ENCODE data around the gene TMTC2. TPM values are rescaled to one million over a fixed set of nuclear protein-coding genes. Genes with fewer than 3 reads are reported as not detected.

Gene TMTC2
- polyA plus RNA-seq, 1 experiment, result 5.6 TPM

- TF ChIP-seq, protein P1, sequence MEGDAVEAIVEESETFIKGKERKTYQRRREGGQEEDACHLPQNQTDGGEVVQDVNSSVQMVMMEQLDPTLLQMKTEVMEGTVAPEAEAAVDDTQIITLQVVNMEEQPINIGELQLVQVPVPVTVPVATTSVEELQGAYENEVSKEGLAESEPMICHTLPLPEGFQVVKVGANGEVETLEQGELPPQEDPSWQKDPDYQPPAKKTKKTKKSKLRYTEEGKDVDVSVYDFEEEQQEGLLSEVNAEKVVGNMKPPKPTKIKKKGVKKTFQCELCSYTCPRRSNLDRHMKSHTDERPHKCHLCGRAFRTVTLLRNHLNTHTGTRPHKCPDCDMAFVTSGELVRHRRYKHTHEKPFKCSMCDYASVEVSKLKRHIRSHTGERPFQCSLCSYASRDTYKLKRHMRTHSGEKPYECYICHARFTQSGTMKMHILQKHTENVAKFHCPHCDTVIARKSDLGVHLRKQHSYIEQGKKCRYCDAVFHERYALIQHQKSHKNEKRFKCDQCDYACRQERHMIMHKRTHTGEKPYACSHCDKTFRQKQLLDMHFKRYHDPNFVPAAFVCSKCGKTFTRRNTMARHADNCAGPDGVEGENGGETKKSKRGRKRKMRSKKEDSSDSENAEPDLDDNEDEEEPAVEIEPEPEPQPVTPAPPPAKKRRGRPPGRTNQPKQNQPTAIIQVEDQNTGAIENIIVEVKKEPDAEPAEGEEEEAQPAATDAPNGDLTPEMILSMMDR (IDR thresholded peaks at IDR 0.05; ENCODE audit: insufficient read depth, low read depth, low read length), result no peak
- POLR2A ChIA-PET, result no interaction called here
These were observed 275.1 kb downstream of the TMTC2 start for GRCh38 chr12:82961835-82962234.

GRCh38 chr12:82963956-82964355 is 277.2 kb downstream of the TMTC2 start:
- CTCF ChIA-PET, result interaction anchor here (1.1 kb wide), 1 partner anchor 13 kb away, joined by 3 read pairs; no protein-coding TSS in a partner anchor
- Histone ChIP-seq H3K36me3 (ENCODE audit: control insufficient read depth, insufficient read depth, low read length) (peaks cover 2% of the 10 kb centered on the region), H3K4me3 (ENCODE audit: low read depth, low read length) (no peak overlapping the region), H3K27me3 (ENCODE audit: control insufficient read depth, insufficient read depth, low read length) (no peaks in the 10 kb centered on the region)
- POLR2A ChIA-PET, result no interaction called here
- TF ChIP-seq, protein P1 (IDR thresholded peaks at IDR 0.05; ENCODE audit: insufficient read depth, low read depth, low read length), result no peak
- DNase-seq (ENCODE audit: low read depth), result no peak

More at GRCh38 chr12:82961835-82962234, 275.1 kb downstream of the TMTC2 start:
- CTCF ChIA-PET, result interaction anchor here (0.6 kb wide), 1 partner anchor 276 kb away, joined by 3 read pairs; no protein-coding TSS in a partner anchor
- DNase-seq (ENCODE audit: low read depth), result no peak
- peaks cover 2% of the 10 kb centered on the region for H3K36me3 ChIP-seq (ENCODE audit: control insufficient read depth, insufficient read depth, low read length)
- H3K4me3 ChIP-seq (ENCODE audit: low read depth, low read length), result no peak overlapping the region
- H3K27me3 ChIP-seq (ENCODE audit: control insufficient read depth, insufficient read depth, low read length), result no peaks in the 10 kb centered on the region

GRCh38 chr12:82964446-82964845 is 277.7 kb downstream of the TMTC2 start:
- CTCF ChIA-PET, result no interaction called here
- POLR2A ChIA-PET, result no interaction called here
- peaks cover 2% of the 10 kb centered on the region for H3K36me3 ChIP-seq (ENCODE audit: control insufficient read depth, insufficient read depth, low read length)
- TF ChIP-seq, protein P1 (IDR thresholded peaks at IDR 0.05; ENCODE audit: insufficient read depth, low read depth, low read length), result no peak
- DNase-seq (ENCODE audit: low read depth), result no peak
- no peak overlapping the region for H3K4me3 ChIP-seq (ENCODE audit: low read depth, low read length)
- no peaks in the 10 kb centered on the region for H3K27me3 ChIP-seq (ENCODE audit: control insufficient read depth, insufficient read depth, low read length)

DNA sequence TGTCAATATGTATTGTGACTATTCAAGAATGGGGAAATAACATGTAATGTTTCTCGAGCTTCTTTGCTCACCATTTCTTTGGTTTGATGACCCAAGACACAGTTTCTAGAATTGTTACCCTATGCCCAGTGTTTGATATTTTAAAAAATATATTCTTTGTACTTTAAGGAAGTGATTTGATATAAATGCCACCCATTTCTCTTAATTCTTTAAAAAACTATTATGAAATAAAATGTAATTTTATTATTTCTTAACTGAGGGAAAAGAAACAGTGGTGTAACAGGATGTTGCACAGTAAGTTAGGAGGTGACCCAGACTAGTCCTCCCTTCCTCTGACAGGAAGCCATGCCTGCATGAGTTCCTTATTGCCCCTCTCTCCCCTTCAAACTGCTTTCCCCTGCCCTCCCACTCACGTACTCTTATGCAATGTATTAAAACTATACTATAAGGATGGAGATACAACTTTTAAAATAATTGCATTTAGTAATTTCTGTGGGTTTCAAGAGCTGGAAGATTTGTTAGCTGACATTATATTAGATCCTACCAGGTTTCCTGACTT is 279.4 kb downstream of the TMTC2 start:
- ChIA-PET POLR2A (no interaction called here), CTCF (interaction anchor here (1.2 kb wide), 1 partner anchor 280 kb away, joined by 4 read pairs; no protein-coding TSS in a partner anchor)
- no peak overlapping the region for H3K4me3 ChIP-seq (ENCODE audit: low read depth, low read length)
- H3K27me3 ChIP-seq (ENCODE audit: control insufficient read depth, insufficient read depth, low read length), result no peaks in the 10 kb centered on the region
- peaks cover 2% of the 10 kb centered on the region for H3K36me3 ChIP-seq (ENCODE audit: control insufficient read depth, insufficient read depth, low read length)
- DNase-seq (ENCODE audit: low read depth), result no peak
- TF ChIP-seq, protein P1 (IDR thresholded peaks at IDR 0.05; ENCODE audit: insufficient read depth, low read depth, low read length), result no peak

DNA sequence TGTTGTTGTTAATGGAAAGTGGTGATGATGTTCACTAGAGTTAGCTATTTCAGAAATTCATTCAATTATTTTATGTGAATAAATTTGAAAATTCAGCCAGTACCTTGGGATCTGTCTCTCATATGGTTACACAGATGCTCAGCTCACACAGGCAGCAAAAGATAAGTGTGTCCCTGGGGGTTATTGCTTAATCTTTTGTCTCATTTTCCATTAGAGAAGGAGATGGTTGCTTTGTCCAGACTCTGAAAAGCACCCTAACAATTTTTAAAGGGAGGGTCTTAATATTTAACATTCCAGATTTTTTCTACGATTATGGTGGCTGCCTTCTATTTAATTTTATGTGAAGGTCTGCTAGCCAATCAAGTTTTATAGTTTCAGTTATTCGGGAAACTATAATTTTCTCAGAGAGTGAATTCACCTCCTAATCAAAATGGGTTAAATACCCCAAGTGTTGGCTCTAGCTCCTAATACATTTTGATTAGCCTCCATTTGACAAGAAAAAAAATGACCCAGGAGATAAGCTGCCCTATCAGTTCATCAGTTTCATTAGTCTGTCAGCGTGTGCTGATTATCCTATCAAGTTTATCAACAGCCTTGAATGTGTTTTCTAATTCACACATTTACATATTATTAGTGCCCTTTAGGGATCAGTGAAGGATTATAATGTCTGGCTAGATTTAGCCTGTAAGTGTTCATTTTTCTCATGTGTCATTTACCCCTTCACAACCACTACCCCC is 282.1 kb downstream of the TMTC2 start:
- Histone ChIP-seq H3K4me3 (ENCODE audit: low read depth, low read length) (no peak overlapping the region), H3K27me3 (ENCODE audit: control insufficient read depth, insufficient read depth, low read length) (no peaks in the 10 kb centered on the region), H3K36me3 (ENCODE audit: control insufficient read depth, insufficient read depth, low read length) (peaks cover 2% of the 10 kb centered on the region)
- no peak for DNase-seq (ENCODE audit: low read depth)
- ChIA-PET POLR2A (no interaction called here), CTCF (no interaction called here)
- TF ChIP-seq, protein P1 (IDR thresholded peaks at IDR 0.05; ENCODE audit: insufficient read depth, low read depth, low read length), result no peak

Data from BJ (cell line).